Activated CD8-positive, alpha-beta memory T cell treated with anti-CD3 and anti-CD28 coated beads, Interleukin-2, amount 10 ng/mL, durations not matched to agents 7 days and 5 days (primary cell): Measurements from ENCODE around the gene DQX1. TPM values are rescaled to one million over a fixed set of nuclear protein-coding genes. Genes with fewer than 3 reads are reported as not detected.
A peak's percentile ranks its signal among the peaks of the same experiment; 100 is the strongest.
"Not testable (repeated sequence)": the region's sequence is repeated elsewhere in the genome, so short reads cannot be mapped to it uniquely, and the experiment has no call there.

Source experiments
- ATAC-seq: fragments of 150-1000 bp; cut with Tn5 transposase; one replicate; pipeline ENCODE4 v1.10.0; 2021; ENCODE audit warnings: moderate library complexity
- CTCF ChIA-PET: fragments of 350-600 bp; sonication (Branson Sonifier 250); formaldehyde crosslinking; loops from one replicate; lab custom pipeline; 2021; ENCODE audit warnings: antibody characterized with exemption; lab: Charles Lee
- DNase-seq: peaks from one replicate; pipeline ENCODE4 v3.0.0-alpha.2; 2020
- H3K27ac Mint-ChIP-seq: one replicate; pipeline ENCODE4 v1.8.0; 2021; ENCODE audit warnings: mild to moderate bottlenecking, mixed read lengths
- H3K27me3 Mint-ChIP-seq: one replicate; pipeline ENCODE4 v1.8.0; 2021; ENCODE audit warnings: mixed read lengths
- H3K36me3 Mint-ChIP-seq: one replicate; pipeline ENCODE4 v1.8.0; 2021; ENCODE audit warnings: mild to moderate bottlenecking, mixed read lengths
- H3K4me1 Mint-ChIP-seq: one replicate; pipeline ENCODE4 v1.8.0; 2021; ENCODE audit warnings: mixed read lengths
- H3K4me3 Mint-ChIP-seq: one replicate; pipeline ENCODE4 v1.8.0; 2021; ENCODE audit warnings: mild to moderate bottlenecking, moderate library complexity, mixed read lengths
- H3K9me3 Mint-ChIP-seq: one replicate; pipeline ENCODE4 v1.8.0; 2022; ENCODE audit warnings: low read depth, mixed read lengths
- total RNA-seq, 2 experiments: library from RNA; stranded (reverse); gene quantifications; one replicate each; pipeline ENCODE4 v1.2.3, GENCODE V29; 2021

DQX1 gene
- total RNA-seq, 2 experiments from 2014 or later: 0.38 to 0.94 TPM

DNA sequence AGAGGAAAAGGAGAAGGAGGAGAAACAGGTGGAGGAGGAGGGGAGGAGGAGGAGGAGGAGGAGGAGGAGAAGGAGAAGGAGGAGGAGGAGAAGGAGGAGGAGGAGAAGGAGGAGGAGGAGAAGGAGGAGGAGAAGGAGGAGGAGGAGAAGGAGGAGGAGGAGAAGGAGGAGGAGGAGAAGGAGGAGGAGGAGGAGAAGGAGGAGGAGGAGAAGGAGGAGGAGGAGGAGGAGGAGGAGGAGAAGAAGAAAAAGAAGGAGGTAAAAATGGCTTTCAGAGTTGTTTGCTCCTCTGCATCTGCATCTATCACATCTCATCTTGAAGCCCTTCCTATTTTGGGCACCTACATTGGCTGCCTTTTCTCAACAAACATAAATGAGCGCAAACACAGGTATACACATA, 35.0 kb upstream of the DQX1 start:
- H3K4me3 Mint-ChIP-seq, DNase-seq, H3K9me3 Mint-ChIP-seq, H3K36me3 Mint-ChIP-seq, CTCF ChIA-PET, H3K27ac Mint-ChIP-seq, ATAC-seq: not testable (repeated sequence)
- peaks cover 13% of the 10 kb centered on the region for H3K27me3 Mint-ChIP-seq
- H3K4me1 Mint-ChIP-seq: peaks cover 28% of the 10 kb centered on the region

DNA sequence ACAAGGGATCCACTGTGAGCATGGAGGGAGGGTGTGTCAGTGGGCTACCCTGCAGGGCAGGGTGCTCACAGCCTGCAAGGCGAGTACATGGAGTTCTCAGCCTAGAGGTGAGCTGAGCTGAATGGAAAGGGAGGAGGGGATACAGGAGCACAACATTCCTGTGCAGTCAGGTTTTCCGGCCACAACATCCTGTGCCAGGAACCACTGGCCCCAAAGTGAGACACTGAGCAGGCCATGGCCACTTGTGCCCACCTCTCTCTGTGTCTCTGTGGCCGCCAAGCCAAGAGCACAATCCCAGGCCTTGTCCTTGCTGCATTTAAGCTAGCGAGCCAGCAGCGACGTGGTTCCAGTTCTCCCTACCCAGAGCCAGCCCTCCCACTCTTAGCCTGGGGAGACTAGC, 34.6 kb upstream of the DQX1 start:
- Mint-ChIP-seq H3K4me3 (no peak overlapping the region), H3K36me3 (peaks cover 11% of the 10 kb centered on the region), H3K27me3 (peaks cover 13% of the 10 kb centered on the region), H3K9me3 (no peaks in the 10 kb centered on the region), H3K4me1 (peaks cover 29% of the 10 kb centered on the region), H3K27ac (no peak overlapping the region)
- DNase-seq (no peak), ATAC-seq (peak; percentile 24)
- CTCF ChIA-PET: interaction anchor here (1.4 kb wide), 1 partner anchor 8 kb away, joined by 3 read pairs; no protein-coding TSS in a partner anchor

DNA sequence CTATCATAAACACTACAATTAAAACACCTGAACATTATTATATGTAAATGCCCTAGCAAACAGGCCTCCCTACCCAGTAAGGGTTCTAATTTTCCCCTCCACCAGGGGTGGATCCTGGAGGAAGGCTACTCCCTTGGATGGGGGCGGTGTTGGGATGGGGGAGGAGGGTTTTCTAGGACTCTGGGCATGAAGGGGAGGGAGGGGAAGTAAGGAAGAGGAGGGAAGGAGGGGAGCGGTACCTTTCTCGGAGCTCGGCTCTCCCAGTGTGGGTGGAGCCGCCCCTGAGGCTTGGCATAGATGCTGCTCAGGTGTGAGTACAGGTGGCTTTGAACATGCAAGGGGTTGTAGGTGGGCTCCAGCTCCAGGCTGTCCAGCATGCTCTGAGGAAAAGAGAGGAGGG, 33.9 kb upstream of the DQX1 start:
- Mint-ChIP-seq H3K27ac (no peak overlapping the region), H3K9me3 (no peaks in the 10 kb centered on the region), H3K27me3 (peaks cover 13% of the 10 kb centered on the region), H3K4me3 (no peak overlapping the region), H3K36me3 (peaks cover 11% of the 10 kb centered on the region), H3K4me1 (peaks cover 31% of the 10 kb centered on the region)
- ATAC-seq: no peak
- DNase-seq: no peak
- CTCF ChIA-PET: interaction anchor here (1.4 kb wide), 1 partner anchor 9 kb away, joined by 3 read pairs; no protein-coding TSS in a partner anchor

DNA sequence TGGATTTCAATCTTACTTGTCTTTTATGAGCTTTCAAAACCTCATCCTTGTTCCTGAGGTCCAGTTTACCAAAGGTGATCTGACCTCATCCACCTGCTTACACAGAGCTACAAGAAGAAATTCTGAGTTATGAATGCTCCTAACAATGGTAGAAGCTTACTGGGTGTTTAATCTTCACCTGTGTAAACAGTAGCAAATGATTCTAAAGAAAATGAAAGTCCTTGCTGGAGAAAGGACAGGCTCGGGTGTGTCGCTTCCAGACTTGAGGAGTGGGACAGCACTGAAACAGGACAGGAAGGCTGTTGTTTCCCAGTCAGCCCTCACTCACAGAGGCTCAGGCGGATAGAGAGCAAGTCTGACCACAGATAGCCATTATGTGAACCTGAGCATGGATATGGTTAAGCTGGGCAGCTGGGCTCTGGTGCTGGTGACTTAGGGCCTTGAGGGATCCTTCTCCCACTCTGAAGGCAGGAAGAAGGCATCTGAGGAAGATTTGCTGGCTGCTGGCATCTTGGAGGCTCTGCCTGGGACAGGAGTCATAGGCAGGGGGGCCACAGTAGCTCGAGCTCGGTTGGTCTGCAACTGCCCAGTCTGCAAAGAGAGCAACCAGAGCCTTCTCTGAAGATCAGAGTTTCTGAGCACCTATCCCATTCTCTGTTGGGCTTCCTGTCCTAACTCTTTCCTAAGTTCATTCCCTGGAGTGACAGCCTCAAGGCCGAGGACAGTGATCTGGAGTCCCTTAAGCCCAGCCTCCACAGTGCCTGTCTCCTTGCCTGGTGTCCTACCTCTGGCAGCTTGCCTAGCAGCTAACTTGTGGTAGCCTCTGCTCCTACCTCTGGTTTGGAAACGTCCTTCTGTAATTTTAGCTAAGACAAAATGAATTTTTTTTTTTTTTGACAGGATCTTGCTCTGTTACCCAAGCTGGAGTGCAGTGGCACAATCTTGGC, 32.5 kb upstream of the DQX1 start:
- peaks cover 34% of the 10 kb centered on the region for H3K4me1 Mint-ChIP-seq
- no peak overlapping the region for H3K27ac Mint-ChIP-seq
- CTCF ChIA-PET: interaction anchor here (1.2 to 1.7 kb wide), 6 partner anchors 9 to 76 kb away, joined by 3 to 5 read pairs (median 4); partner anchors contain the start of genes CCDC142 and TTC31
- DNase-seq: no peak
- peaks cover 12% of the 10 kb centered on the region for H3K36me3 Mint-ChIP-seq
- no peak for ATAC-seq
- no peak overlapping the region for H3K4me3 Mint-ChIP-seq
- no peaks in the 10 kb centered on the region for H3K9me3 Mint-ChIP-seq
- peaks cover 5% of the 10 kb centered on the region for H3K27me3 Mint-ChIP-seq

DNA sequence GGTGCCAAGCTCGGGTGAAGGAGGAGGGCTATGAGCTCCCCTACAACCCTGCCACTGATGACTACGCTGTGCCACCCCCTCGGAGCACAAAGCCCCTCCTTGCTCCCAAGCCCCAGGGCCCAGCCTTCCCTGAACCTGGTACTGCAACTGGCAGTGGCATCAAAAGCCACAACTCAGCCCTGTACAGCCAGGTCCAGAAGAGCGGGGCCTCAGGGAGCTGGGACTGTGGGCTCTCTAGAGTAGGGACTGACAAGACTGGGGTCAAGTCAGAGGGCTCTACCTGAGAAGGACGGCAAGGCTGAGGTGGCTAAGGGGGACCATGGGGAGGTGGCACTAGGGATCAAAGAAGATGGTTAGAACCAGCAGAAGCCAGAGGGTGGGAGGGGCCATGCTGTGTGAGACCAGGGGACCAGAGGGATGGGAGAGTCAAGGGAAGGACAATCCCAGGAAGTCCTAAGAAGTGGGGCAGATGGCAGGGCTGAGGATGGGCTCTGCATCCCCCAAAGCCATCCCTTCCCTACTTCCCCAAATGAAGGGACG, 30.9 kb upstream of the DQX1 start:
- DNase-seq (no peak), ATAC-seq (no peak)
- Mint-ChIP-seq H3K9me3 (no peaks in the 10 kb centered on the region), H3K27ac (no peak overlapping the region), H3K36me3 (peaks cover 10% of the 10 kb centered on the region), H3K27me3 (peaks cover 5% of the 10 kb centered on the region), H3K4me1 (peaks cover 36% of the 10 kb centered on the region), H3K4me3 (peak overlapping the region; percentile 91)
- CTCF ChIA-PET: interaction anchor here (0.5 to 15.0 kb wide), 6 partner anchors 10 to 81 kb away, joined by 3 to 124 read pairs (median 4); no protein-coding TSS in a partner anchor

DNA sequence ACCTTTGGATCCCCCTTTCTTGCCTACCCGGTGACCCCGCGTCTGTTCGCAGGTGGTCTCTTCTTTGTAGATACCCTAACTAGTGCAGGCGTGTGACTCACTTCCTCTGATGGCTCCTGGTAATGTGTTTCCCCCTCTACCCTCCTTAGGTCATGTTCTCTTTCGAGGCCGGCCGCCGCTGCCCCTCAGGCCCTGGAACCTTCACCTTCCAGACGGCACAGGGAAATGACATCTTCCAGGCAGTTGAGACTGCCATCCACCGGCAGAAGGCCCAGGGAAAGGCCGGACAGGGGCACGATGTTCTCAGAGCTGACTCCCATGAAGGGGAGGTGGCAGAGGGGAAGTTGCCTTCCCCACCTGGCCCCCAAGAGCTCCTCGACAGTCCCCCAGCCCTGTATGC, 30.1 kb upstream of the DQX1 start:
- Mint-ChIP-seq H3K36me3 (peaks cover 10% of the 10 kb centered on the region), H3K4me3 (peak overlapping the region; percentile 91), H3K4me1 (peaks cover 38% of the 10 kb centered on the region), H3K27ac (no peak overlapping the region), H3K27me3 (peaks cover 4% of the 10 kb centered on the region), H3K9me3 (no peaks in the 10 kb centered on the region)
- CTCF ChIA-PET: interaction anchor here (1.3 to 15.0 kb wide), 4 partner anchors 11 to 31 kb away, joined by 3 to 124 read pairs (median 8); no protein-coding TSS in a partner anchor
- no peak for DNase-seq
- ATAC-seq: no peak

DNA sequence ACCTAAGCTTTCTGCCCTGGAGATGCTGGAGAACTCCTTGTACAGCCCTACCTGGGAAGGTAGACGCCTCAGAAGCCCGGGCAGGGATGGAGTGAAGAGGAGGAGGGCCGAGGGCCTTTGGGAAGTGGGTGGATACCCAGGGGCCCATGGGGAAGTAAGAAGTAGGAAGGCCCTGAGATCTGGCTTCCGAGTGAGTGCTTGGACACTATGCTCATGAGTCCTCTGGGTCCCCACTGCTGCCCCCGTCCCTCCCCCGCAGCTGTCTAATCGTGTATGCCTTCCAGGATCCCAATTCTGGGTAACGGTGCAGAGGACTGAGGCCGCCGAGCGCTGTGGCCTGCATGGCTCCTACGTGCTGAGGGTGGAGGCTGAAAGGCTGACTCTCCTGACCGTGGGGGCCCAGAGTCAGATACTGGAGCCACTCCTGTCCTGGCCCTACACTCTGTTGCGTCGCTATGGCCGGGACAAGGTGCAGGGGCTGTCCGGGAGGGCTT, 29.6 kb upstream of the DQX1 start:
- Mint-ChIP-seq H3K4me1 (peaks cover 37% of the 10 kb centered on the region), H3K4me3 (peak overlapping the region; percentile 91), H3K9me3 (no peaks in the 10 kb centered on the region), H3K27me3 (peaks cover 8% of the 10 kb centered on the region), H3K36me3 (peaks cover 10% of the 10 kb centered on the region), H3K27ac (peak overlapping the region; percentile 96)
- ATAC-seq (no peak), DNase-seq (no peak)
- CTCF ChIA-PET: interaction anchor here (0.8 to 15.0 kb wide), 6 partner anchors 11 to 31 kb away, joined by 3 to 124 read pairs (median 4); no protein-coding TSS in a partner anchor

DNA sequence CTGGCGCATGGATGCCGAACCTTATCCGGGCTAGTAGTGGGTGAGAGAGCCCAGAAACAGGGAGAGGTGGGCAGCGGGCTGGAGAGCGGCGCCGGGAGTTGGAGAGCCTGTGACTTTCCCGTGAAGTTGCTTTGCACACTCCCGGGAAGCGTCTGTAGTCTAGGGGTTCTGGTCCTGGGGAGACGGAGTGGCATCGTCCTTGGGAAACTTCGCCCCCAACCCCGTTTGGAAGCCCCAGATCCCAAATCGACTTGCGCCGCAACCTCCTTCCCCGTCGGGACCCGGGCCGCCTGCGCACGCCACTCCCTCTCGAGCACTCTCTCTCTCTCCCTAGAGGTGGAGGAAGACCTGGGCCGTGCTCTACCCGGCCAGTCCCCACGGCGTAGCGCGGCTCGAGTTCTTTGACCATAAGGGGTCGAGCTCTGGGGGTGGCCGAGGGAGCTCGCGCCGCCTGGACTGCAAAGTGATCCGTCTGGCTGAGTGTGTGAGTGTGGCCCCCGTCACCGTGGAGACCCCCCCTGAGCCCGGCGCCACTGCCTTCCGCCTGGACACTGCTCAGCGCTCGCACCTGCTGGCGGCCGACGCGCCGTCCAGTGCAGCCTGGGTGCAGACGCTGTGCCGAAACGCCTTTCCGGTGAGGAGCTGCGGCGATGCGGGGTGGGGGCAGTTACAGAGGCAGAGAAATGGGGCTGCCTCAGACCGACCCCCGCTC, 28.9 kb upstream of the DQX1 start:
- peaks cover 13% of the 10 kb centered on the region for H3K27me3 Mint-ChIP-seq
- H3K4me1 Mint-ChIP-seq: peaks cover 32% of the 10 kb centered on the region
- no peaks in the 10 kb centered on the region for H3K9me3 Mint-ChIP-seq
- CTCF ChIA-PET: interaction anchor here (0.8 to 15.0 kb wide), 5 partner anchors 12 to 32 kb away, joined by 3 to 124 read pairs (median 3); no protein-coding TSS in a partner anchor
- peak overlapping the region; percentile 96 for H3K27ac Mint-ChIP-seq
- H3K36me3 Mint-ChIP-seq: peaks cover 10% of the 10 kb centered on the region
- ATAC-seq (peak; percentile 63), DNase-seq (peak; percentile 64)
- peak overlapping the region; percentile 91 for H3K4me3 Mint-ChIP-seq

DNA sequence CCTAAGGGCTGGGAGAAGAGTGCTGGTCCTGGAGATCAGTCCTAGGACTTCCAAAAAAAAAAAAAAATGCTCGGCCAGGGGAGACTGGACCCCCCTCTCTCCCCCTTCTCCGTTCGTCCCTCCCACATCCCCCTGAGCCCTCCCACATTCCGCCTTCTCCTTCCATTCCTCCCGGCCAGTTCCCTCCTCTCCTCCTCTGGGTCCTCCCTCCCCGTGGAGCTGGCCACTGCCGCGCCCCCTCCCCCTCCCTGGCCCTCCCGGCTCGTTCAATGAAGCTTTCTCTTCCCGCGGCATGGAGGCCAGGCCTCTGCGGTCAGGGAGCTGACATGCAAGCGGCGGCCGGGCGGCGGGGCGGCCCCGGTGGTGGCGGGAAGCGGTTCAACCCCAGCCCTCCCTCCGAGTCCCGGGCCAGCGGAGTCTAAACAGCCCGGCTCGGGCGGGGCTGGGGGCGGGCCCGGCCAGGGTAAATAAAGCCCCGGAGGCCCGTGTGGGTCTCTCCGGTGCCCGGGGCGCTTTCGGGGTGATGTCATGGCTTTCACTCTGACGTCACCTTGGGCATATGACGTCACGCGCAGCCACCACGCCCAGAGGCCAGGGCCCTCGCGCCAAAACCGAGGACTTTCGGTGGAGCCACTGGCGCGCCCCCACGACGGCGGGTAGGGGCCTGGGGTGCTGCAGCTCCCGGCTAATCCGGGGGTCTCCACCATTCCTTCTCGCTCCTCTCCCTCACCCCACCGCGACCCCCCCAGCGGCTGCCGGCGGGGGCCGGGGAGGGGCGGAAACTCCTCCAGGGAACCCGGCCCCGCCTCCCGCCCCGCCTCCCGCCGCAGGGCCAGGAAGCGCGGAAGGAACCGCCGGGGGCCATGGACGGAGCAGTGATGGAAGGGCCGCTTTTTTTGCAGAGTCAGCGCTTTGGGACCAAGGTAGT, 28.1 kb upstream of the DQX1 start, which contains the start of the genes DOK1 and LOXL3:
Gene DOK1, plus strand, starts transcription at position 829 of the 928 bp plus-strand sequence. Its CDS starts 35 bp downstream, at position 864.
Gene LOXL3, minus strand, starts transcription at position 51 of the 928 bp plus-strand sequence. CDS start 1,308 bp downstream, outside the sequence.
- Mint-ChIP-seq H3K27ac (peak within 1 kb of the TSS; percentile 96), H3K4me3 (peak within 1 kb of the TSS; percentile 91), H3K36me3 (peaks cover 10% of the 10 kb centered on the region), H3K4me1 (peaks cover 39% of the 10 kb centered on the region), H3K27me3 (peaks cover 21% of the 10 kb centered on the region), H3K9me3 (no peaks in the 10 kb centered on the region)
- CTCF ChIA-PET: interaction anchor here (0.9 to 15.0 kb wide), 4 partner anchors 13 to 265 kb away, joined by 4 to 124 read pairs (median 9); partner anchors contain the start of genes CCDC142 and TTC31
- peak; percentile 90 for DNase-seq
- ATAC-seq: peak; percentile 82

DNA sequence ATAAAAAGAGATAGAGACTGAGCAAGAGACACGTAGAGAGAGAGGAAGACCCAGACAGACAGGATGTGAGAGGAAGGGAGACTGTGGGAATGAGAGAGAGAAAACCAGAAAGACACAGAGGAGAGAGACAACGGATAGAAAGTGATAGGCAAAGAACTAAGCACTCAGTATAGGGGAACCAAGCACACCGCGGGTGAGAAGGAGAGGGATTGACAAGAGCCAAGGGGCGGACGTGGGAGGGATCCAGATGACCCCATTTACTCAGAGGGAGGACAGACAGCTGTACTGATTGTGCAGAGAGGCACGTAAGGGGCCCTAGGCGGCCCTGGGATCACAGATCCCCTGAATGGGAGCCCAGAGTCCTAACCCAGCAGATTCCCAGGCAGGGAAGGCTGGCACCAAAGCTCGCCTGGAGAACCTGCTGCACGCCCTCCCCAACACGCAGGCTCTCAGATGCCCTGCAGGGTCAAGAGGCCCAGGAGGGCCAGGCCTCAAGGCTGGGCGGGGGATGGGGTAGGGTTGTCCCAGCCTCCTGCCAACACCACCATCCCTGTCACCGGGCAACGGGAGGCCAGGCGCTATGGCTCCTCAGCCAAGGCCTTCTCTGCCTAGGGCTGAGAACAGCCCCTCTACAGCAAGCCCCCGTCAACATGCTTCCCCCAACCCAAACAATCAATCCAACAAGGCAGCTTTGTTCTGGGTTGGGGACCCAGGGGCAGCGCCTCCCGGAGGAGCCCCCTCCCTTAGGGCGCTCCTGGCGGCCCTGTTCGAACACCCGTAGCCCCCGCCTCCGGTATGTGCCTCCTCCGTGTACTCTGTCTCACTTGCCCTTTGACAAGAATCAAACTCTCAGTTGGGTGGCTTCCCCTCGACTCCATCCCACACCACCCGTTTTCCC, 27.1 kb upstream of the DQX1 start:
- CTCF ChIA-PET: interaction anchor here (0.6 to 15.0 kb wide), 4 partner anchors 34 to 266 kb away, joined by 3 to 124 read pairs (median 4); partner anchors contain the start of genes CCDC142 and TTC31
- DNase-seq (no peak), ATAC-seq (no peak)
- Mint-ChIP-seq H3K4me3 (peak overlapping the region; percentile 46), H3K4me1 (peaks cover 43% of the 10 kb centered on the region), H3K36me3 (peaks cover 10% of the 10 kb centered on the region), H3K27me3 (peaks cover 27% of the 10 kb centered on the region), H3K9me3 (no peaks in the 10 kb centered on the region), H3K27ac (peak overlapping the region; percentile 74)
